ENCODE measurements around the gene GIMAP1.

Gene GIMAP1

DNA sequence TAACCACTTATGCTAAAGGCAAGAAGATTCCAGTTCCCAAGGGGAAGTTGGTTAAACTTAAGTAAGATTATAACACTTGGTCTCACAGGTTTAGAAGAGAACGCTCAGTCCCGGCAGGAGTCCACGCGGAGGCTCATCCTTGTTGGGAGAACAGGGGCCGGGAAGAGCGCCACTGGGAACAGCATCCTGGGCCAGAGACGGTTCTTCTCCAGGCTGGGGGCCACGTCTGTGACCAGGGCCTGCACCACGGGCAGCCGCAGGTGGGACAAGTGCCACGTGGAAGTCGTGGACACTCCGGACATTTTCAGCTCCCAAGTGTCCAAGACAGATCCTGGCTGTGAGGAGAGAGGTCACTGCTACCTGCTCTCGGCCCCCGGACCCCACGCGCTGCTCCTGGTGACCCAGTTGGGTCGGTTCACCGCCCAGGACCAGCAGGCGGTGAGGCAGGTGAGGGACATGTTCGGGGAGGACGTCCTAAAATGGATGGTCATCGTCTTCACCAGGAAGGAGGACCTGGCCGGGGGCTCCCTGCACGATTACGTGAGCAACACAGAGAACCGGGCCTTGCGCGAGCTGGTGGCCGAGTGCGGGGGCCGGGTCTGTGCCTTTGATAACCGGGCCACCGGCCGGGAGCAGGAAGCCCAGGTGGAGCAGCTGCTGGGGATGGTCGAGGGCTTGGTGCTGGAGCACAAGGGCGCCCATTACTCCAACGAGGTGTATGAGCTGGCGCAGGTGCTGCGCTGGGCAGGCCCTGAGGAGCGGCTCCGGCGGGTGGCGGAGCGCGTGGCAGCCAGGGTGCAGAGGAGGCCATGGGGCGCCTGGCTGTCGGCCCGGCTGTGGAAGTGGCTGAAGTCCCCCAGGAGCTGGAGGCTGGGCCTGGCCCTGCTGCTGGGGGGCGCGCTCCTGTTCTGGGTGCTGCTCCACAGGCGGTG lies 3.8 kb downstream of the GIMAP1 start:
- no peak for DNase-seq (ENCODE audit: low read depth)
- H3K4me3 ChIP-seq (ENCODE audit: low read depth, low read length): no peak overlapping the region

DNA sequence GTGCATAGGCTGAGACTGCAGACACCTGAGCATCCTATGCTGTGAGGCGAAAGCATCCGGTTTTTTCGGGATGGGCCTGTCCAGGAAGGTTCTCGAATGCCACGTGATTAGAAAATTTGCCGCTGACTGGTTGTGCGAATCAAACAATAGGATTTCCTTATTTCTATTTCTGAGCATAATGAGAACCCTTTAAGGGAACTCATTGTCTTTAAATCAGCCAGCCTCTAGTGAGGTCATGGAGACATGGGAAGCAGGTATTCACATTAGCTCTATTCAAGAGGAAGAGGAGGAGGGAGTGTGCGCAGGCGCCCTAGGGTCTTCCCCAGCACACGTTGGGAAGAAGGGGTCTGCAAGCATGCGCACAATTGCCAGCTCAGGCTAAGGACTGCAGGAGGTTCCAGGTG lies 5.6 kb downstream of the GIMAP1 start:
- H3K4me3 ChIP-seq (ENCODE audit: low read depth, low read length): no peak overlapping the region
- DNase-seq (ENCODE audit: low read depth): no peak

DNA sequence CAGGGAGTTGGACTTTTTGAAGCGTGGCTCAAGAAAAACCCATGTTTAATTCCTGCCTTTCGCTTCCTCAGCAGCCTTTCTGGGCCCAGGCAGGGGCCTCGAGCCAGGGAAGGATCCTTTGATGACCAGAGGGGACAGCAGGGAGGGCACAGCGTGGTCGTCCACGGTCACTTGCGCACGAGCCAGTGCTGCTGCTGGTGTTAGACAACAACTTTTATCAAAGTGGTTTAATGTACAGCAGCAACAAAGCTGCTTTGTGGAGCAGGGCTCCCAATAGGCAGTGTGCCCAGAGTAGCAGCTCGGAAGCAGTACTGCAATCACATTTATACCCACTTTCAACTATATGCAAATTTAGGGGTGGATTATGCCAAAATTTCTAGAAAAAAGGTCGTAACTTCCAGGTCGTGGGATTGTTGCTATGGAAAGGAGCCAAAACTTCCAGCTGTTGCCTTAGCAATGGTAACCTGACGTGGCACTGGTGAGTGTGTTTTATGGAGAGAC lies 6.1 kb downstream of the GIMAP1 start:
- H3K4me3 ChIP-seq (ENCODE audit: low read depth, low read length): no peak overlapping the region

DNA sequence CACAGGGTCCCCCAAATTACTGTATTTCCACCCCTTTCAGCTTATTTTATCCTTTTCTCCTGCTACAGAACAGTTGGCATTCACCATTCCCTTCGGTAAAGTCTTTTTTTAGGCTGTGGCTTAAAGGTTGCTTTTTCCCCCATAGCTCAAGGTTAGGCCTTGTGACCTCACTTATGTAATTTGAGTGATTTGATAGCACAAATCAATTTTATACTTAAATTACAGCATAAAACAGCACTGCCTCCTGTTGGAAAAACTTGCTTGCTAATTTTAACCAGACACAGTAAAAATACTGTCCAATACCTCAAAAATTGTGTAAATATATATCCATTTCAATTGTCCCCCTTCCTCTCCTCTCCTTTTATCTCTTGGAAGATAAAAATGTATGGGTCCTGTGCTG lies 7.1 kb downstream of the GIMAP1 start:
- no peak overlapping the region for H3K4me3 ChIP-seq (ENCODE audit: low read depth, low read length)
- DNase-seq (ENCODE audit: low read depth): no peak

More for the DNA sequence above, 6.1 kb downstream of the GIMAP1 start:
- DNase-seq (ENCODE audit: low read depth): no peak

DNA sequence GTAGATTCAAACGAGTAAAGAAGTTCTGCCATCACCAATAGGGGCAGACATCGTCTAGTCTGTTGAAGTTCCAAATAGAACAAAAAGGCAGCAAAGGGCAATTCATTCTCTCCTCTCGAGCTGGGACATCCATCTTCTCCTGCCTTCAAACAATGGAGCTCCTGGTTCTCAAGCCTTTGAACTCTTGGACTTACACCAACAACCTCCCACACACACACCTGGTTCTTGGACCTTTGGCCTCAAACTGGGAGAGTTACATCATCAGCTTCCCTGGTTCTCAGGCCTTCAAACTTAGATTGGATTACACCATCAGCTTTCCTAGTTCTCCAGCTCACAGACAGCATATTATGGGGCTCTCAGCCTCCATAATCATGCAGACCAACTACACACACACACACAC lies 11.0 kb downstream of the GIMAP1 start:
- DNase-seq (ENCODE audit: low read depth): no peak

DNA sequence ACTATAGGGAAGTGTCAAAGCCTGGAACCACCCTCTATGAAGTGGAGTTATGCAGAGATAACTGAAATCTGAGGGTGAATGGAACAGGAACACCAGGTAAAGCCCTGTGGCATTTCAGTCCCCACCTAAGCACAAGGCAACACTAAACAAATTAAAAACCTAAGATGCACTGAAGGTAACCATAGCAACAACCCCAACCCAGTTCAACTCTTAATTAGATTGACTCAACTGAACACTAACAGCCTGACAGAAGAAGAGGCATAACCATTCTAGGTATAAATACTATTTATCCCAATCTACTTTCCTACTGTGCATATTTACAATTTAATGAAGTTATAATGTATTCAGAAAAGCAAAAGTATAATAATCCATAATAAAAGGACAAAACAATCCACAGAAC lies 11.6 kb downstream of the GIMAP1 start:
- H3K4me3 ChIP-seq (ENCODE audit: low read depth, low read length): no peak overlapping the region
- DNase-seq (ENCODE audit: low read depth): no peak

More for the DNA sequence above, 11.0 kb downstream of the GIMAP1 start:
- no peak overlapping the region for H3K4me3 ChIP-seq (ENCODE audit: low read depth, low read length)

DNA sequence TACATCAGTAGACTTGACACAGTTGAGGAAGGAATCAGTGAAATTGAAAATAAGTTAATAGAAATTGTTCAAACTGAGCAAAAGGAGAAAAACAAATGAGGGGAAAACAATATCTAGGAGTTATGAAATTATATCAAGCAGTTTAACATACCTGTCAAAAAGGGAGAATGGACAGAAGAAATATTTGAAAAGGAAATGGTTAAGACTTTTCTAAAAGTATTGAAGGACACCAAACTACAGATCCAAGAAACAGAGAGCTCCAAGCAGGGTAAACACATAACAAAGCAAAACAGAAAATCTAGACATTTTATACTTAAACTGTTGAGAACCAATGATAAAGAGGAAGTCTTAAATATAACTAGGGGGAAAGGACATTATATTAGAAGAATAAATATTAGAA lies 12.2 kb downstream of the GIMAP1 start:
- DNase-seq (ENCODE audit: low read depth): no peak
- no peak overlapping the region for H3K4me3 ChIP-seq (ENCODE audit: low read depth, low read length)

DNA sequence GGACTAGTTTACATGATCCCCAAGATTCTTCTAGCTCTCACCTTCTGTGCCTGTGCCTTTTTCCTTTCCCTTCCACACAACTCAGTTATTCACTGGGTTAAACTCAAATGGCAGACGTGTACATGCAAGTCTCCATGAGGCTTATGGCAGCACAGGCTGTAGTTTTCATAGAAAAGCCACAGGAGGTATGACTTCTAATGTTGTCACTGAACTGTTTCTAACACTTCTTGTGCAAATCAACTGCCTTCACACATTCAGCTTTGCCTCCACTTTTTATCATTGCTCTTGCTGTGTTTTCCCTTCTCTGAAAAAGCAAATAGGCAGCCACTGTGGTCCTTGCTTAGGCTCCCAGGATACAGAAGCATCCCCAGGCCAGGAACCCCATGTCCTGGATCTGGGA lies 15.5 kb downstream of the GIMAP1 start:
- no peak for DNase-seq (ENCODE audit: low read depth)
- H3K4me3 ChIP-seq (ENCODE audit: low read depth, low read length): no peak overlapping the region

DNA sequence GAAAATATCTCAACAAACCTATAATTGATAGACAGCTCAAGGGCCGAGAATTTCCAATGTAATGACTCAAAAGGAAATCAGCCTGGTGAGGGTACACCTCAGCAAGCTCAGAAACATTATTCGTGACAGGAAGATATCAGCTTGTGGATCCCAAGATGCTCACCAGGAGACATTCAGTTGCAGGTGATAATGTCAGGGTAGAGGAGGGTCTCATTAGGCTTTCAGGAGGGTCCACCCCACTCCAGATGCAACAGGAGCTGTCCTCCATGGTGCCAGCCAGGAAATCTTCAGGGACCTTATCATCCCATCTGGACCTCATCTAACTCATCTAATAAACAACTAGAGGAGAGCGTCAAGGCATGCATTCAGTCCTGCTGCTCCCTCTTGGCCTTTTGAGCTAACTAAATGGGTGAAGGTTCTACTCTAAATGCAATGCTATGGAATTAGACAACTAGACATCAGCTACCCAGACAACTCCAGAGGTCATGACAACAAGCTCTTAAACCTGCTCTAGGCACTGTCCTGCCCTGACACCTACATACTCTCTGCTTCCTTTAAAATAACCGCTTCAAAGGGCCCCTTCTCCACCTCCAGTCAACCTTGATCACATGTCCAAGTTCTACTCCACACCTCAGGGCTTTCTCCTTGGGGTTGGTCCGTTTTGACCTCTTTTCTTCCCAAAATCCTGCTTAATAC lies 16.5 kb downstream of the GIMAP1 start:
- no peak for DNase-seq (ENCODE audit: low read depth)
- H3K4me3 ChIP-seq (ENCODE audit: low read depth, low read length): no peak overlapping the region

DNA sequence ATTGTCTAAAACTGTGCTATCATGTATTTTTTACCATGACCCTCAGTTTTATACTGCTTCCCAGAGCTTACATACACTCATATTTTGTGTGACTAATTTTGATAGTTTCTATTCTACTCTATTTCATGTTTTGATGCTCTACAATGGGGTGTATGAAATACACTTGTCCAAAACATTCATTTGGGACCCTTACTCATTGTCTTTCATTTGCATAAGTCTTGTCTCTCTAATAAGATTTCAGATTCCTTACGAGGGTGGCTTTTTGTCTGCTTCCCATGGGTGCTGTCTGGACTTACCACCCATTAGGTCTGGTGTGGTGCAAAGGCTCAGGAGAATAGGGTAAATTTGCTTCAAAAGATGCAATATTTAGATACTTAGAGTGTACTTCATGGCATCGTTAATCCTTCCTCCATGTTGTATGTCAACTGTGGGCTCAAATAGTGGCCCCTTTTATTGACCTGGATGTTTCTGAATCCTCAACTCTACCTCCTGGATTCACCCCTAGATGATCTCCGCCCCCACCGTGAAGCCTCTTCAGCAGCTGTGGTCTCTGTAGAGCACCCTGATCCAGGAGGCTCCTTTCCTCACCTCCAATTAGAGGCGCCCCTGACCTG lies 17.2 kb downstream of the GIMAP1 start:
- no peak overlapping the region for H3K4me3 ChIP-seq (ENCODE audit: low read depth, low read length)
- DNase-seq (ENCODE audit: low read depth): no peak

DNA sequence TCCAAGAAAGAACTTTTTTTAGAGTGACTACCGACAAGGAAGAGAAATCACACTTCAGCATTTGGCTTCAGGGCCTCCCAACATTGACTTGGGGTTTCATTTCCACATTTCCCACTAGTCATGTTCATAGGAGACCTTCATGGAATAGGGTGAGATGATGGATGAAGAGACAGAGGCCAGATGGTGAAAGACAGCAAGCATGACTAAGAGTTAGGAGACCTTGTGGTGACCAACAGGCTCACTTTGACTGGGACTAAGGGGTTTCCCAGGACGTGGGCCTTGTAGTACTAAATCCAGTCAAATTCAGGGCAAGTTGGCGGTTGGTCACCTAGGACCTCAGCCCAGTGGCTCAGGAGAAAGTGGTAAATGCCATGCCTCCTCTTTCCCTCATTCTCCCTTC lies 17.8 kb downstream of the GIMAP1 start:
- no peak overlapping the region for H3K4me3 ChIP-seq (ENCODE audit: low read depth, low read length)
- no peak for DNase-seq (ENCODE audit: low read depth)

DNA sequence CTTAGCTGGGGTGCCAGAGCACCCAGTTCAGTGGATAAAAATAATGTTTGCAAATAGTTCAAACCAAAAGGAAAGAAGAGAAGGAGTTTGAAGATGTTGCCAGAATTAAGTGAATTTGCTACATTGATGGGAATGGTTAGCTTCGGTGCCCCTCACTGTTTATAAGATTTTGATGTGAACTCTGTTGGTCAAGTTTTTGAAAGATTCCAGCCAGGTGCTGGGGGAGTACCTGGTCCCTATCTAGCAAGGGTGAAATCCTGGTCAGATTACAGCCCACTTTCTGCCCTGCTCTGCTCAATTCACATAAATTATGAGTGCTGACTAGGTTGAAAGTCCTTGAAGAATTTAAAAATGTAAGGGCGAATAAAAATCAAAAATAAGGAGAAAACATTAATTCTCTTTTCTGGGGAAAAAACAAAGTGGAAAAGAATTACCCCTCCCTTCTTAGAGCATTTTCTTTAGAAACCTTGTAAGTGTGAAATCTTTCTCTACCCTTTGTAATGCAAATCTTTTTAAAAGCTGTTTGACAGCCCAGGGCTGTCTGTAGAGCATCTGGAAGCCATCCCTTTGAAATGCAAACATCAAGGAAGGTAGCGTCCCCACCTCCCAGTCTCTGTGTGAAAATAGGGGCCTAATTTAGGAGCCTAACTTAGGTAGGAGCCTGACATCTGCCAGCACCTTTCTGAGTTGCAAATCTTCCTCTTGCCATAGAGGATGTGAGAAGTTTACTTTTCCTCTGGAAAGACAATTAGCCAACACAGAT lies 19.4 kb downstream of the GIMAP1 start:
- H3K4me3 ChIP-seq (ENCODE audit: low read depth, low read length): no peak overlapping the region
- no peak for DNase-seq (ENCODE audit: low read depth)

DNA sequence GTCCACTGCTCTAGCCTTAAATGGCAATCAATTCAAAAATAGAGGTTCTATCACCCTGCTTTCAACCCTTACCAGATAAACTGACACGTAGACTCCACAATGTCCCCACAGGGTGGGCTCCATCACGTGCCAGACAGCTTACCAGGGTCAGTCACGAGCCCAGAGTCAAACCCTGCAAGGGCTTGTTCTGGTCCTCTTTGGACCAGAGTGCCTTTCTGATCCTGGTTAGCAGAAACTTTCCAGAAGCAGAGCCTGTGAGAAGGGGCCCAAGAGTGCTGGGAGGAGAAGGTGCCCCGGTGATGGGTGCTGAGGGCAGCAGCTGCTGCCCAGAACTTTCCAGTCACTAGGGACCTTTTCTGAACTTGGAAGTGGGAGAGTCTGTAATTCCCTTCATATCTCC lies 20.5 kb downstream of the GIMAP1 start:
- DNase-seq (ENCODE audit: low read depth): no peak
- H3K4me3 ChIP-seq (ENCODE audit: low read depth, low read length): no peak overlapping the region

DNA sequence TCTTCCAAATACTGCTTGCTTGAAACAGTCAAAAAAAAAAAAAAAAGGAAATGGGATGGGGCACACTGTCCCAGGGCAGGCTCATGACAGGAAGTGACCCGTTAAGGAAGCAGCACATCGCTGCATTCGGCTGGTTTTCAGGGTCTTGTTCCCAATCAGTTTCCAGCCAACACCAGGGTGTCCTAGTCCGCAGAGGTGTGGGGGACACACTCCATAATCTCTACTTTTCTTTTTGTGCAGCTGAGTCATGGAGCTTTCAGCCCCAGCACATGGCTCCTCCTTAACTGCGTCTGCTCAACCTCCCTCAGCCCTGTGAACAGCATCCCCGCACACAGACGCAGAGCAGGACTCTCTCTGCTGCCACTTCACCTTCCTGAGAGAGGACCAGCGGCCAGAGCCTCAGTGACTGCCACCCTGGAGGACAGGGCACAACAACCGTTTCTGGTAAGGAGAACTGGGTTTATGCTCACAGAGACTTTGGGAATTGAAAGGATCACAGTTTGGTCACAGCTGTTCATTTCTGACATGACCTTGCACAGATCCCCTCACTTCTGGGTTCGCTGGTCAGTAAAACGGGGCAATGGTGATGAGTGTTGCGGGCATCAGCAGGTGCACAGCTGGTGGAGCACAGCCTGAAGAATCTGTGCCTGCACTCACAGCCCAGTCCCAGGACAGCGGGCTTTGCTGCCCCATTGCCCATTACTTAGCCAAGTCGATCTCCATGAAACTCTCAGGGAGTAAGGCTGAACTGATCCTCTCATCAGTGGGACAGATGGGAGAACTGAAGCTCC lies 21.0 kb downstream of the GIMAP1 start, which contains the start of gene GIMAP5:
Gene GIMAP5, plus strand, starts transcription at position 154 of the 791 bp plus-strand sequence. CDS start 3,467 bp downstream, outside the sequence.
- H3K4me3 ChIP-seq (ENCODE audit: low read depth, low read length): no peak within 1 kb of the TSS

DNA sequence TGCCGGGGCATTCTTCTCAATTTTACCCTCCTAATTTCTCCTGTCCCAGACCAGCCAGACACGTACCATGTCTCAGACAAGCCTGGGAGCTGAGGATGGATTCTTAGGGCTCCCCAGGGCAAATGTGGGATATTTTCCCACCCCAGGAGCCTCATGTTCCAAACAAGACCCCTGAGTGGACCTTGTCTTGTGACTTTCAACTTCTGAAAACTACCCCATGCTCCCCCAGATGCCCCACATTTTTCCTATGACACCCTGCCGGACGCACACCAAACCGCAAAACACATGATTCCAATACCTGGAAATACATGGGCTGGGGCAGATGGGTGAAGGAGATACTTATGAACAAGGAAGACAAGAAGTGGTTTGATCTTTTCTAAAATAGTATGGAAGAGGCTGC lies 21.7 kb downstream of the GIMAP1 start:
- no peak overlapping the region for H3K4me3 ChIP-seq (ENCODE audit: low read depth, low read length)
- no peak for DNase-seq (ENCODE audit: low read depth)

More for the DNA sequence above, 21.0 kb downstream of the GIMAP1 start, which contains the start of gene GIMAP5:
- no peak for DNase-seq (ENCODE audit: low read depth)

DNA sequence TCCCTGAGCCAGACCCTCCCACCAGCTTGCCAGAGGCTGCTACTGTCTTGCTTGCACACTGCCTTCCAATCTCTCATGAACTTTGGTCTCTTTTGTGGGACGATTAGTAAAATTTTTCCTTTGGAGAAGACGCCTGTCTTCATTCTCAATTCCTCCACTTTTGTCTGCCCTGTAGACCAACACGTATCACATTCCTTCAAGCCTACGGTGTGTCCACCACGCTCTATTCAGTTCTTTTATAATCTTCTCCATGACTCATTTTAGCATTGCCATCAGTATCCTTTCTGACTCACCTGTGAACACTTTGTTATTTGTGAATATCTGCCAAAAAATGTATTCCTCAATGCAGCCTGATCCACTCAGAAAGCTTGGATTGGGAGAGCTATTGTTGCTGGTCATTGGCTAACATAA lies 22.2 kb downstream of the GIMAP1 start:
- H3K4me3 ChIP-seq (ENCODE audit: low read depth, low read length): no peak overlapping the region
- DNase-seq (ENCODE audit: low read depth): no peak

DNA sequence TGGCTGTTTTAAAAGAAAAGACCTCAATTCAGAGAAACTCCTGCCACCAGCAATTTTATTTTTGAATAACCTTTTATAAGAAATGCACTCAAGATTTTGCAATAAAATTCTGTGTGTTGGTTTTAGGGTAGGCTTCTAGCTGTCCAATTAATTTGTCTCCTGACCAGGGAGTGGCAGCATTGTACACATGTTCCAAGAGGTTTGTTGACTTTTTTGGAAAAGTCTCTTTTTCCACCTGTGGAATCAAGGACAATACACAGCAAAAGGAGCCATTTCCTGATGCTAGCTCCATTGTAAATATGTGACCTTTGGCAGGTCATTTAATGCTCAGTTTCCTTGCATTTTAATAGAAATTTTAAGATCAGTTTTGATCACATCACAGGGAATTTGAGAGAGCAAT lies 22.6 kb downstream of the GIMAP1 start:
- DNase-seq (ENCODE audit: low read depth): no peak
- no peak overlapping the region for H3K4me3 ChIP-seq (ENCODE audit: low read depth, low read length)

DNA sequence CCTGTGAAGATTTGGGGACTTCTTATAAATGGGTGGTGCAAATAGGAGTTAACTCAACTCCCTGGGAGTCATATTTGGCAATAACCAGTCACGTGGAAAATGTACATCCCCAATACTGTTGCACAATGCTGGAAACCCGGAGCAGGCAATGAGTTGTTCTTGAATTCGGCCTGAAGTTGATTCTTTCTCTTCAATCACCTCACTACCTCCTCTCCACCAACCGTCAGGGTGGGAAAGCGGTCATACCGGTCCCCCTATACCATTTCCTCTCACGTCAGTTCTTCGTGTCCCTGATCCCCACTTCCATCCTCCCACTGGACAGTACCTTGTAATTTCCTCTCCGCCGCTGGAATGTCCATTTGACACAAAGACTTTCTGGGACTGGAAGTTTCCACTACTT lies 23.6 kb downstream of the GIMAP1 start:
- DNase-seq (ENCODE audit: low read depth): no peak
- H3K4me3 ChIP-seq (ENCODE audit: low read depth, low read length): no peak overlapping the region

Measured in skeletal muscle cell (primary cell).